Measurements from ENCODE around the gene NCR2.

GRCh38 chr6:41315203-41315602, 20.2 kb upstream of the NCR2 start:
- TF ChIP-seq, protein P1, sequence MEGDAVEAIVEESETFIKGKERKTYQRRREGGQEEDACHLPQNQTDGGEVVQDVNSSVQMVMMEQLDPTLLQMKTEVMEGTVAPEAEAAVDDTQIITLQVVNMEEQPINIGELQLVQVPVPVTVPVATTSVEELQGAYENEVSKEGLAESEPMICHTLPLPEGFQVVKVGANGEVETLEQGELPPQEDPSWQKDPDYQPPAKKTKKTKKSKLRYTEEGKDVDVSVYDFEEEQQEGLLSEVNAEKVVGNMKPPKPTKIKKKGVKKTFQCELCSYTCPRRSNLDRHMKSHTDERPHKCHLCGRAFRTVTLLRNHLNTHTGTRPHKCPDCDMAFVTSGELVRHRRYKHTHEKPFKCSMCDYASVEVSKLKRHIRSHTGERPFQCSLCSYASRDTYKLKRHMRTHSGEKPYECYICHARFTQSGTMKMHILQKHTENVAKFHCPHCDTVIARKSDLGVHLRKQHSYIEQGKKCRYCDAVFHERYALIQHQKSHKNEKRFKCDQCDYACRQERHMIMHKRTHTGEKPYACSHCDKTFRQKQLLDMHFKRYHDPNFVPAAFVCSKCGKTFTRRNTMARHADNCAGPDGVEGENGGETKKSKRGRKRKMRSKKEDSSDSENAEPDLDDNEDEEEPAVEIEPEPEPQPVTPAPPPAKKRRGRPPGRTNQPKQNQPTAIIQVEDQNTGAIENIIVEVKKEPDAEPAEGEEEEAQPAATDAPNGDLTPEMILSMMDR (conservative IDR thresholded peaks at IDR 0.05 in 1 of 2, IDR thresholded peaks at IDR 0.05 in 1 of 2; ENCODE audit: extremely low read depth in 1 of 2, insufficient read depth in 1 of 2, low read depth in 1 of 2, low read length in 2 of 2): no peak
- TF ChIP-seq EZH2 (IDR thresholded peaks at IDR 0.05; ENCODE audit: borderline replicate concordance, low read length): no peak
